HAP-1 (cell line): ENCODE data around the gene AIF1.
A peak's percentile ranks its signal among the peaks of the same experiment; 100 is the strongest.

Experiments
- DNase-seq, 2 experiments: peaks; one replicate each; pipeline ENCODE4 v3.0.0-alpha.2; 2016 to 2020; ENCODE audit warnings: low spot score in 2 of 2
- H3K27me3 ChIP-seq: fragments of 250-450 bp; sonication (Bioruptor Pico); 2 replicates; pipeline ENCODE4 v1.5.1; 2020; ENCODE audit warnings: low read depth, mild to moderate bottlenecking, moderate library complexity
- H3K36me3 ChIP-seq: fragments of 250-450 bp; sonication (Bioruptor Pico); replicated peaks from 2 replicates; pipeline ENCODE4 v1.5.1; 2020; ENCODE audit warnings: mild to moderate bottlenecking
- H3K4me1 ChIP-seq: fragments of 250-450 bp; sonication (Bioruptor Pico); 2 replicates; pipeline ENCODE4 v1.5.1; 2020; ENCODE audit warnings: mild to moderate bottlenecking
- H3K4me3 ChIP-seq: fragments of 250-450 bp; sonication (Bioruptor Pico); 2 replicates; pipeline ENCODE4 v1.5.1; 2020; ENCODE audit warnings: mild to moderate bottlenecking, moderate library complexity
- H3K9me3 ChIP-seq: fragments of 250-450 bp; sonication (Bioruptor Pico); 2 replicates; pipeline ENCODE4 v1.5.1; 2020; ENCODE audit warnings: mild to moderate bottlenecking, moderate library complexity
- in situ Hi-C: fragments of 300-500 bp; cut with MboI; formaldehyde crosslinking; loops from 3 replicates; pipeline ENCODE4 v1.14.3; 2020; ENCODE audit warnings: low sequenced_read_pairs, inconsistent platforms, mixed read lengths

AIF1 gene

DNA sequence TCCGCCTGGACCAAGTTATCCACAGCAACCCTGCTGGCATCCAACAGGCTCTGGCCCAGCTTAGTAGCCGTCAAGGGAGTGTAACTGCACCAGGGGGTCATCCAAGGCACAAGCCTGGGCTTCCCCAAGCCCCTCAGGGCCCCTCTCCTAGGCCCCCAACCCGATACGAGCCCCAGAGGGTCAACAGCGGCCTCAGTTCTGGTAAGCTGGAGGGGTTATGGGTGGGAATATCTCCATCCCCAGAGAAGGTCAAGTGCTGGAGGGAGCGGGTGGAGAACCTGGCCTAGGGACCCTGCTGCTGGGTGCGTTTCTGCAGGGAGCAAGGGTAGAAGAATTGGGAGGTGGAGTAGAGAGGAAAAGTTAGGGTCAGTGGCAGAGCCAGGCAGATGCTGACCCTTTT lies 18.4 kb downstream of the AIF1 start:
- no peaks in the 10 kb centered on the region for H3K9me3 ChIP-seq
- no peak overlapping the region for H3K4me3 ChIP-seq
- no peaks in the 10 kb centered on the region for H3K27me3 ChIP-seq
- H3K36me3 ChIP-seq = peaks cover 97% of the 10 kb centered on the region
- H3K4me1 ChIP-seq = no peaks in the 10 kb centered on the region
- in situ Hi-C loops = loop anchor here (25.0 kb wide), 1 partner anchor 1046 kb away; no protein-coding TSS in a partner anchor
- no peak for DNase-seq

DNA sequence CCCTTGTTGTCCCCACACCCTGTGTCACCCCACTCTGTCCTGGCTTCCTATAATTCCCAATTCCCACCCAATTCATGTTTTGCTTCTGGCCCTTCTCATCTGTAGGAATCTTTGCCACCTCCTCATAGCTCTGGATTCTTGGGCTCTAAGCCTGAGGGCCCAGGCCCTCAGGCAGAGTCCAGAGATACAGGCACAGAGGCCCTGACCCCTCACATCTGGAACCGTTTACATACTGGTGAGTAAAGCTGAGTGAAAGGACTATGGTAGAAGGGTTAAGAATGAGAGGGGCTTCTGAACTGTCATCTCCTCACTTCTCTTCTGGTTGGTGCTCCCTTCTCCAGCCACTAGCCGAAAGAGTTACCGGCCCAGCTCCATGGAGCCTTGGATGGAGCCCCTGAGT lies 19.1 kb downstream of the AIF1 start:
- Histone ChIP-seq H3K27me3 (no peaks in the 10 kb centered on the region), H3K36me3 (peaks cover 94% of the 10 kb centered on the region), H3K4me1 (no peaks in the 10 kb centered on the region), H3K9me3 (no peaks in the 10 kb centered on the region), H3K4me3 (no peak overlapping the region)
- in situ Hi-C loops = loop anchor here (25.0 kb wide), 1 partner anchor 1047 kb away; no protein-coding TSS in a partner anchor
- DNase-seq = no peak

DNA sequence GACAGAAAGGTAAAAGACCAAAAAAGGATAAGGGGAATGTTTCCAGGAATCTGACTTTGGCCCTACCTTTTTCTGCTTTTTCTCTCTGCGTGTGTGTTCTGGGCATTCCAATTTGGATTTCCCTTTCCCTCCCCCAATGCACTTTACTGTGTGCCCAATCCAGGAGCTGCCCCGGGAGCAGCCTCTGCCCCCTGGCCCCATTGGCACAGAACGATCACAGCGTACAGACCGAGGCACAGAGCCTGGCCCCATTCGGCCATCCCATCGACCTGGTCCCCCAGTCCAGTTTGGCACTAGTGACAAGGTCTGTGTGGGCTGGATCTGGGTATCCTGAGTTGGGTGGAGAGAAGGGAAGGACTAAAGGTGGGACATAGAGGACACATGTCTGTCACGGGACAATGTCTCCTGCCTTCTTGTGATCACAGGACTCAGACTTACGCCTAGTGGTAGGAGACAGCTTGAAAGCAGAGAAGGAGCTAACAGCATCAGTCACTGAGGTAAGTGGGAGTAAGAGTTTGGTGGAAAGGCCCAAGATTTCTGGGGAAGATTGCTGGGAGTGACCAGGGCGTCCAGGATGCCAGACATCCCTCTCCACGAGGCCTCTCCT lies 20.0 kb downstream of the AIF1 start:
- peaks cover 95% of the 10 kb centered on the region for H3K36me3 ChIP-seq
- H3K4me3 ChIP-seq = no peak overlapping the region
- no peaks in the 10 kb centered on the region for H3K4me1 ChIP-seq
- in situ Hi-C loops = loop anchor here (25.0 kb wide), 1 partner anchor 1048 kb away; no protein-coding TSS in a partner anchor
- H3K27me3 ChIP-seq = no peaks in the 10 kb centered on the region
- no peaks in the 10 kb centered on the region for H3K9me3 ChIP-seq
- DNase-seq = no peak

DNA sequence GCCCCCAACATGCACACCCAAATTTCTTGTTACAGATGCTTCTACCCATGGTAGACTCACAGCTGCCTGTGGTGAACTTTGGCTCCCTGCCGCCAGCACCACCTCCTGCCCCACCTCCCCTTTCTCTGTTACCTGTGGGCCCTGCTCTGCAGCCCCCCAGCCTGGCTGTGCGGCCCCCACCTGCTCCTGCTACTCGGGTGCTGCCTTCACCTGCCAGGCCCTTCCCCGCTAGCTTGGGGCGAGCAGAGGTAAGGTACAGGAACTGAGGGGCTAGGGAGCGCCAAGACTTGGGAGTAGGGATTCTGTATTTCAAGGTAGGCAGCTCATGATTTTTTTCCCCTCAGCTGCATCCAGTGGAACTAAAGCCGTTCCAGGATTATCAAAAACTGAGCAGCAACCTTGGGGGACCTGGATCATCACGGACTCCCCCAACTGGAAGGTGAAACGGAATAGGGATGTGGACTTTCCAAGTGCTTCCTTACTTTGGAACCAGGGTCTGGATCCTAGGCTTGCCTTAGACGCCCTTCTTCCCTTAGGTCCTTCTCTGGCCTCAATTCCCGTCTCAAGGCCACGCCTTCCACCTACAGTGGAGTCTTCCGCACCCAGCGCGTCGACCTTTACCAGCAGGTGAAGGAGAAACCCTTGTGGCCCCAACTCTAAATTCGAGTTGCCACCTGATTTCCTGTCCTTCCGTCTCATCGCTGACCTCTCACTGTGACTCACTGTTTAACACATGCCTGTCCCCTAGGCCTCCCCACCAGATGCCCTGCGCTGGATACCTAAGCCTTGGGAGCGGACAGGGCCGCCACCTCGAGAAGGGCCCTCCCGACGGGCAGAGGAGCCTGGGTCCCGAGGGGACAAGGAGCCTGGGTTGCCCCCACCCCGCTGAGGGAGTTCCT lies 21.9 kb downstream of the AIF1 start:
- H3K27me3 ChIP-seq = no peaks in the 10 kb centered on the region
- no peaks in the 10 kb centered on the region for H3K9me3 ChIP-seq
- no peak for DNase-seq
- no peaks in the 10 kb centered on the region for H3K4me1 ChIP-seq
- H3K36me3 ChIP-seq = peaks cover 95% of the 10 kb centered on the region
- H3K4me3 ChIP-seq = no peak overlapping the region
- in situ Hi-C loops = loop anchor here (25.0 kb wide), 1 partner anchor 1050 kb away; no protein-coding TSS in a partner anchor

DNA sequence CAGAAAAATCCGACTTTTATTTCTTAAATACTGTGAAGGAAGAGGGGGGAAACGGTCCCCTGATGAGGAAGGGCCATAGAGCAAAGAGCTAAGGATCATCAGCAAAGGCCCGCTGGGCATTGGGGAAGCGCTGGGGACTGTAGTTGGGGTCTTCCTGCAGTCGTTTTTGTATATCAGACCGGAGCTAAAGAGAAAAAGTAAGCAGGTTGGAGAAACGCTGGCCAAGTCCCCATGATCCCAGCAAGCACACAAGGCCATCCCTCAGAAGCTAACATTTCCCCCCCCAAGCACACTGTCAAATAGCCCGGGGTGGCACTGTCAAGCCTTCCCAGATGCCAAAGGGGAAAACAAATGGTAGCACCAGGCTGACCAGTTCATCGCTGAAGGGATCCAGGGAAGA lies 24.0 kb downstream of the AIF1 start:
- no peak for DNase-seq
- in situ Hi-C loops = loop anchor here (25.0 kb wide), 1 partner anchor 1052 kb away; no protein-coding TSS in a partner anchor
- Histone ChIP-seq H3K36me3 (peaks cover 87% of the 10 kb centered on the region), H3K27me3 (no peaks in the 10 kb centered on the region), H3K4me3 (no peak overlapping the region), H3K4me1 (no peaks in the 10 kb centered on the region), H3K9me3 (no peaks in the 10 kb centered on the region)

DNA sequence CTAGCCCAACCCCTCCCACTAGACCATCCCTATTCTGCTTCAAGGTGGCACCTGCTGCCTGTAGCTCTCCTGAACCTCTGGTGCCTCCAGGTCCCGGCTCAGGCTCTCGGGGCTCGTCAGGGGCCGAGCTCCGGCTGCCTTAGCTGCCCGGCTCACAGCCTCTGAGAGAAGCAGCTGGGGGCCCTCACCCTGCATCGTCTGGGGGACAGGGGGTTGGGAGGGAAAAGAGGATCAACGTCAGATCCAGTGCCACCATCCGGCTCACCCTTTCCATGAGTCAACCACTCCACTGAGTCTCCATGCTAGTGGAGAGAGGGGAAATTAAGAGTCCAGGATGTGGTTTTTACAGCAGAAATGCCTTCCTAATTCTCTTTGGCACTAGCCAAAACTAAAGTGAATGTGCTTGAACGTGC lies 24.4 kb downstream of the AIF1 start:
- Histone ChIP-seq H3K36me3 (peaks cover 87% of the 10 kb centered on the region), H3K4me3 (no peak overlapping the region), H3K9me3 (no peaks in the 10 kb centered on the region), H3K4me1 (no peaks in the 10 kb centered on the region), H3K27me3 (no peaks in the 10 kb centered on the region)
- DNase-seq = no peak
- in situ Hi-C loops = loop anchor here (25.0 kb wide), 1 partner anchor 1052 kb away; no protein-coding TSS in a partner anchor

DNA sequence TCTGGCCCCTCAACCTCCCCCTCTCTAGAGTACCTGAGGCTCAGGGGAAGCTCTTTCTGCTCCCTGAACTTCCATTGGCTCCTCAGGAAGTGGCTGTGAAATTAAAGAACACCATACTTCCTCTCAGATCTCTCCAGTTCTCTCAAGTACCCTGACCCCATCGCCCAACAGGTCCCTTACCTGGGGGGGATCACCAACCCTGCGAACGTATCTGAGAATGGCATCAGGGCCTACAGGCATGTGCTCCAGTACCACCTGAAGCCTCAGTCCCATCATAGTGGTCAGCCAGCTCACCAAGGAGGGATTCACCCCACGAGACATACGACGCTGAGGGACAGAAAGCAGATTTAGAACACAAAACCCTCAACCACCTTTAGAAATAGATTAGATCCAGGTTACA lies 25.6 kb downstream of the AIF1 start:
- in situ Hi-C loops = loop anchor here (25.0 kb wide), 1 partner anchor 1053 kb away; no protein-coding TSS in a partner anchor
- Histone ChIP-seq H3K4me1 (no peaks in the 10 kb centered on the region), H3K9me3 (no peaks in the 10 kb centered on the region), H3K27me3 (no peaks in the 10 kb centered on the region), H3K4me3 (no peak overlapping the region), H3K36me3 (peaks cover 87% of the 10 kb centered on the region)
- DNase-seq = no peak

DNA sequence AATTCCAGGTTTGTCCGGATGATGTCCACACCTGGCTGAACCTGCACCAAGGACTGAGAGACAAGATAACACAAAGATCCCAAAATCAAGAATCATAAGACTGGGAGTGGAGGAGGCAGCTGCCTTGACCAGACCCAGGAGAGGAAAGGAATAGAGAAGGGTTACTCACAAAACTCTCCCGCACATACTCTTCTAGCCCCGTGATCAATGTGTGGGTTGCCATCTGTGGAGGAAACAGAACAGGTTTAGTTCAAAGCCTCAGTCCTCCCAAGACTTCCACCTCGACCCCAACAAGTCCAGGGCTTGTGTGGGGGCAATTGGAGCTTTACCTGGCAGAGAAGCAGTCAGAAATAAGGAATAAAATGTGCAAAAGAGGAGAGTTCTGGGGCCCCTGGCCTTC lies 26.3 kb downstream of the AIF1 start:
- Histone ChIP-seq H3K4me1 (no peaks in the 10 kb centered on the region), H3K4me3 (no peak overlapping the region), H3K36me3 (peaks cover 85% of the 10 kb centered on the region), H3K9me3 (no peaks in the 10 kb centered on the region), H3K27me3 (no peaks in the 10 kb centered on the region)
- DNase-seq = no peak
- in situ Hi-C loops = loop anchor here (25.0 kb wide), 1 partner anchor 1054 kb away; no protein-coding TSS in a partner anchor

DNA sequence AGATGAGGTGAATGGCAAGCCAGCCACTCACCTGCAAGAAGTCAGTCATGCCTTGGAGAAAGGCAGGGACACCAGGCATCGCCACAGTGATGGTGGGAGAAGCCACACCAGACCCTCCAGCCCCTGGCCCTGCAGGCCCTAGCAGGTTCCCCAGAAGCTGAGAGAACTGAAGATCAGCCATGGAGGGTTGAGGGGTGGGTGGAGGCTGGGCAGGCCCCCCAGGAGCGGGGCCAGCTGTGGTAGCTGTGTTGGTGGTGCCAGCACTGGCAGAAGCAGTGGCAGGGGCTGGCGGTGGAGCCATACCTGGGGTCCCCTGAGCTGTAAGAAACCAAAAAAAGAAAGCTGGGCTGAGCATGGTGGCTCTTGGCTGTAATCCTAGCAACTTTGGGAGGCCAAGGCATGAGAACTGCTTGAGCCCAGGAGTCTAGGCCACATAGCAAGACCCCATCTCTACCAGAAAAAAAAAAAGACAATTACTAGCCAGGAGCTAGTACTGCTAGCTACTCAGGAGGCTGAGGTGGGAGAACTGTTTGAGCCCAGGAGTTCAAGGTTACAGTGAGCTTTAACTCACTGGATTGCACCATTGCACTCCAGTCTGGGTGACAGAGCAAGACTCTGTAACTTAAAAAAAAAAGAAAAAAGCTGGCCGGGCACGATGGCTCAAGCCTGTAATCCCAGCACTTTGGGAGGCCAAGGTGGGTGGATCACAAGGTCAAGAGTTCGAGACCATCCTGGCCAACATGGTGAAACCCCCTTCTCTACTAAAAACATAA lies 27.9 kb downstream of the AIF1 start:
- H3K9me3 ChIP-seq = no peaks in the 10 kb centered on the region
- no peak for DNase-seq
- in situ Hi-C loops = loop anchor here (25.0 kb wide), 1 partner anchor 1056 kb away; no protein-coding TSS in a partner anchor
- no peaks in the 10 kb centered on the region for H3K4me1 ChIP-seq
- no peaks in the 10 kb centered on the region for H3K27me3 ChIP-seq
- no peak overlapping the region for H3K4me3 ChIP-seq
- H3K36me3 ChIP-seq = peaks cover 83% of the 10 kb centered on the region

DNA sequence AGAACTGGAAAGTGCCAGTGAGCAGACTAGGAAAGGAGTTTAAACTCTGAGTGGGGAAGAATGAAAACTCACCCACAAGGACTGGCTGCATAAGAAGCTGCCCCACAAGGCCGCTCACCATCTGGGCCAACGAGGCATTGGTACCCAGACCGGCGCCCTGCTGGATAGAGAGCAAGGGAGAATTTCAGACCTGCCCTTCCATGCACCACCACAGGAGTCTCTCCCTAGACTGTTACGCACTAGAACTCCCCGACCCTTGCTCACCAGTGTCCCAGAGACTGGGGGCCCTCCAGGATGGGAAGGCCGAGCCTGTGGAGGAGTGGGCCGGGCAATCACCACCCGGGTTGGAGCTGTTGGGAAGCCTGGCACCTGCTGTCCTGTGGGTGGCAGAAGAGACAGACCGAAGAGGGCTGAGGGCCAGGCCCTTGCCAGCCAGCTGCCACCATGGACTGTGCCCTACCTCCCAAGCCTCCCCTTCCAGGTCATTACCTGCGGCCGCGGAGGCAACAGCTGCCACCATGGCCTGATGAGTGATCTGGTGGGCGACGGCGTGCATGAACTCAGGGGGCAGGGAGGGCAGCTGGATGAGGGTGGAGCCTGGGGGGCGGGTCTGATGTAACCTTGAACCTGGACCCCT lies 28.9 kb downstream of the AIF1 start:
- in situ Hi-C loops = loop anchor here (25.0 kb wide), 1 partner anchor 1057 kb away; no protein-coding TSS in a partner anchor
- Histone ChIP-seq H3K4me1 (no peaks in the 10 kb centered on the region), H3K36me3 (peaks cover 85% of the 10 kb centered on the region), H3K4me3 (no peak overlapping the region), H3K9me3 (no peaks in the 10 kb centered on the region), H3K27me3 (no peaks in the 10 kb centered on the region)
- no peak for DNase-seq

DNA sequence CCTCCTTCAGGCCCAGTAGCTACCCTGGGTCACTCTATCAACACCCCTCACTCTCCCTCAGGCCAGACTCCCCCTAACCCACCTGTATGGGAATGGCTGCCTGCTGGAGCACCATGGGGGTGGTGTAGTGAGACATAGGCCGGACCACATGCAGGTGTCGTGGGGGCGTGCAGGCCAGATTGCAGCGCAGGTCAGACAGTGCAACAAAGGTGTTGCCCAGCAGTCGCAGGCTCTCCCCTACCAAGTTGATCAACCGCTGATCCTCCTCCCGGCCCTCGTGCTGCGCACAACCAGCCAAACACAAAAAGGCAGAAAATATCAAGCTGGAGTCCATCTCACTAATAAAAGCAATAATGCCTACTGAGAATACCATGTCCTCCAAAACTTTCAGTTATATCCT lies 30.3 kb downstream of the AIF1 start:
- in situ Hi-C loops = loop anchor here (25.0 kb wide), 1 partner anchor 1058 kb away; no protein-coding TSS in a partner anchor
- peaks cover 85% of the 10 kb centered on the region for H3K36me3 ChIP-seq
- H3K27me3 ChIP-seq = no peaks in the 10 kb centered on the region
- DNase-seq = no peak
- H3K9me3 ChIP-seq = no peaks in the 10 kb centered on the region
- no peaks in the 10 kb centered on the region for H3K4me1 ChIP-seq
- no peak overlapping the region for H3K4me3 ChIP-seq

DNA sequence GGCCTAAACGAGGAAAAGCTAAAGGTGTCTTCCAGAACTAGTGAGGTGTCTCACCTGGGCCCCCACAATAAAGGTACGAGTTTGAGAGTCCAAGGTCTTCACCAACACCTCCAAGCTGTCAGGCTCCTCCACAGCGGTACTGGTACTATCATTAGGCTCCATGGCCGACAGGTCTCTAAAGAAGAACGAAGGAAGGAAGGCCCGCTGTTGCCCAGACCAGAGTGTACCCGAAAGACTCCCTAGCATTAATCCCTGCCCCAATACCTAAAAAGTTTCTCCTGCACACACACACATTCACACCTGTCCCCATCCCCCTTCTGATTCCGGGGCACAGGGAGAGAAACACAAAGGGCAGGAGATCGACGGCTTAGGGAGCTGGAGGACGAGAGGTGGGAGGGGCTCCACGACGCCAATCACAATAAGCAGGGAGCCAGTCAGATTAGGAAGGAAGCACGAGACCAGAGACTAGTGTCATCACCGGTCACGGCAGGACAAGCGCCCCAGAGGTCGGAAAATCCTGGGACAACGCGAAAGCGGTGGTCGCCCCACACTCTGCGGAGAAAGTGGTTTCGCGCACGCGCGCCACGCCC lies 36.7 kb downstream of the AIF1 start:
- no peaks in the 10 kb centered on the region for H3K9me3 ChIP-seq
- H3K4me1 ChIP-seq = peaks cover 10% of the 10 kb centered on the region
- peak overlapping the region; percentile 84 for H3K4me3 ChIP-seq
- in situ Hi-C loops = no loop called here
- no peaks in the 10 kb centered on the region for H3K27me3 ChIP-seq
- peak; percentile 86 to 87 for DNase-seq
- H3K36me3 ChIP-seq = peaks cover 46% of the 10 kb centered on the region
